Measurements from ENCODE around the gene POLDIP3.

POLDIP3 gene

DNA sequence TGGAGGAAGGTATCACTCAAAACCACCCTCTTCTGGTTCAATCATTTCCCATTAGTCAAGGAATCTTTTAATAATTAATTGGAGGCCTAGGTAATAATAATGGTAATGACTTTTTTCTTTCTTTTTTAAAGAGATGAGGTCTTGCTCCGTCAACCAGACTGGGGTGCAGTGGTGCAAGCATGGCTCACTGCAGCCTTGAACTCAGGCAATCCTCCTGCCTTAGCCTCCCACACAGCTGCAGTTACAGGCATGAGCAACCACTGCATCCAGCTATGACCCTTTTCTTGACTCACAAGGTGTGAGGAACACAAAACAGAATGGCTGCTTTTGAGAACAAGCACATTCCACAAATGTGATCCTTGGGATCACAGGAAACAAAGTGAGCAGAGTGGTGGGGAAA, 3.6 kb downstream of the POLDIP3 start:
- H3K9ac ChIP-seq (ENCODE audit: low read length): no peak overlapping the region

DNA sequence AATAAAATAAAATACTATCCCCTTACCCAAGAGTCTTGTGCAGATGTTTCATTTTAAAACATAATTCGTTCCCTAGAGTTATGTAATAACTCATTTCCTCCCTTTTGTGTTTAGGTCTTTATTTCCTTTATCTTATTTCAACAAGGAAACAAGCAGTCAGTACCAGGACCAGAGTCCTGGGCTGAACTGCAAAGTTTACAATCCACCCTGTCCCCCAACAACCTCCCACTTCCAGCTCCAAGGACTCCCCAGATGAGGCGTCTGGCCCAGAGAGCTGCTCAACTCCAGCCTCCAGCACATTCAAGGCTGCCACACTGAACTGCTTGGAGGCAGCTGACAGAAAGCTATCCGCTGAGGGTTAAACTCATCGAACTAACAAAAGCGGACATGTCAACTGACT, 4.5 kb downstream of the POLDIP3 start:
- peaks cover 85% of the 10 kb centered on the region for H3K79me2 ChIP-seq (ENCODE audit: insufficient read depth, low read length)
- H3K9me3 ChIP-seq (ENCODE audit: insufficient read depth, low read length): no peaks in the 10 kb centered on the region
- peaks cover 7% of the 10 kb centered on the region for H3F3A ChIP-seq (ENCODE audit: insufficient read depth)
- H3K36me3 ChIP-seq (ENCODE audit: low read length): peaks cover 7% of the 10 kb centered on the region; the same call in 1 of the 2 replicates
- no peak overlapping the region for H3K27ac ChIP-seq (ENCODE audit: low read depth, low read length)
- no peak overlapping the region for H3K4me2 ChIP-seq (ENCODE audit: low read depth, low read length, poor library complexity, severe bottlenecking)
- no peaks in the 10 kb centered on the region for H3K27me3 ChIP-seq (ENCODE audit: low read length)
- H3K9me2 ChIP-seq (replicated peaks; ENCODE audit: insufficient read depth, low read length): no peaks in the 10 kb centered on the region
- TF ChIP-seq CTCF (IDR thresholded peaks at IDR 0.05; ENCODE audit: insufficient read depth, low read length, poor library complexity, severe bottlenecking) (no peak), EZH2phosphoT487 (conservative IDR thresholded peaks at IDR 0.05; ENCODE audit: low read length) (no peak)
- H4K20me1 ChIP-seq (ENCODE audit: low read depth, low read length): peaks cover 6% of the 10 kb centered on the region
- no peak overlapping the region for H3K4me3 ChIP-seq (ENCODE audit: insufficient read depth, low read length, poor library complexity, severe bottlenecking)
- no peak overlapping the region for H2AFZ ChIP-seq (ENCODE audit: low read depth, low read length, severe bottlenecking)
- no peak overlapping the region for H3K9ac ChIP-seq (ENCODE audit: low read length)

More for the DNA sequence above, 3.6 kb downstream of the POLDIP3 start:
- H3K36me3 ChIP-seq (ENCODE audit: low read length): peaks cover 7% of the 10 kb centered on the region; the same call in 1 of the 2 replicates
- H3F3A ChIP-seq (ENCODE audit: insufficient read depth): peaks cover 15% of the 10 kb centered on the region
- H3K27ac ChIP-seq (ENCODE audit: low read depth, low read length): no peak overlapping the region
- TF ChIP-seq EZH2phosphoT487 (conservative IDR thresholded peaks at IDR 0.05; ENCODE audit: low read length) (no peak), CTCF (IDR thresholded peaks at IDR 0.05; ENCODE audit: insufficient read depth, low read length, poor library complexity, severe bottlenecking) (no peak)
- peaks cover 76% of the 10 kb centered on the region for H3K79me2 ChIP-seq (ENCODE audit: insufficient read depth, low read length)
- H3K9me2 ChIP-seq (replicated peaks; ENCODE audit: insufficient read depth, low read length): no peaks in the 10 kb centered on the region
- H4K20me1 ChIP-seq (ENCODE audit: low read depth, low read length): peaks cover 6% of the 10 kb centered on the region
- no peak overlapping the region for H3K4me2 ChIP-seq (ENCODE audit: low read depth, low read length, poor library complexity, severe bottlenecking)
- no peaks in the 10 kb centered on the region for H3K9me3 ChIP-seq (ENCODE audit: insufficient read depth, low read length)
- H3K27me3 ChIP-seq (ENCODE audit: low read length): no peaks in the 10 kb centered on the region
- H3K4me3 ChIP-seq (ENCODE audit: insufficient read depth, low read length, poor library complexity, severe bottlenecking): no peak overlapping the region
- no peak overlapping the region for H2AFZ ChIP-seq (ENCODE audit: low read depth, low read length, severe bottlenecking)

DNA sequence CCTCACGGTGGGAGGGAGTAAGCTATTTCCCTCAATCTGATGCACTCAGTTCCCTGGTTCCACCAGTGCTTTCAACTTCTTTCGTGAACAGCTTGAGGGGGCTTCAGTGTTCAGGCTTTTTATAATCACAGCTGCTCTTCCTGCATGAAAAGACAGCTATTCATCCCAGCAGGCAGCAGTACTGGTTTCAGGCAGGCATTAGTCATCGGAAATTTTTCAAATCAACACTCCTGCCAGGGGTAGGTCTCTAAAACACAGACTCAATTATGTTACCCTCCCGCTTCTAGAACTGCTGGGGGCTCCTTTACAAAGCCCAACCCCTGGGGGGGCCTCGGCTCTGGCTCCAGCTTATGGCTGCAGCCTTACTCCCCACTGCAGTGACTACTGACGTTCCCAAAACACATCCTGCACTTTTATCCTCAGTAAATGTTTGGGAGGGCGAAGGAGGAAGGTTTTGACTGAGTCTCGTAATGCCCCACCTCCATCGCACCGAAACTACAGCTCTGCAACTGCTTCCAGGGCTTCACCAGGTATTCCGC, 5.8 kb downstream of the POLDIP3 start:
- Histone ChIP-seq H3K27me3 (ENCODE audit: low read length) (no peaks in the 10 kb centered on the region), H3K36me3 (ENCODE audit: low read length) (peaks cover 7% of the 10 kb centered on the region; the same call in 1 of the 2 replicates), H3K4me3 (ENCODE audit: insufficient read depth, low read length, poor library complexity, severe bottlenecking) (no peak overlapping the region), H3K27ac (ENCODE audit: low read depth, low read length) (no peak overlapping the region), H3K79me2 (ENCODE audit: insufficient read depth, low read length) (peaks cover 94% of the 10 kb centered on the region), H3K9me2 (replicated peaks; ENCODE audit: insufficient read depth, low read length) (no peaks in the 10 kb centered on the region), H3K4me2 (ENCODE audit: low read depth, low read length, poor library complexity, severe bottlenecking) (no peak overlapping the region), H4K20me1 (ENCODE audit: low read depth, low read length) (peaks cover 6% of the 10 kb centered on the region), H3F3A (ENCODE audit: insufficient read depth) (0 out of 2 replicates have a peak, but pooled peaks cover 3% of the 10 kb centered on the region), H3K9me3 (ENCODE audit: insufficient read depth, low read length) (no peaks in the 10 kb centered on the region), H3K9ac (ENCODE audit: low read length) (no peak overlapping the region), H2AFZ (ENCODE audit: low read depth, low read length, severe bottlenecking) (no peak overlapping the region)
- TF ChIP-seq CTCF (IDR thresholded peaks at IDR 0.05; ENCODE audit: insufficient read depth, low read length, poor library complexity, severe bottlenecking) (no peak), EZH2phosphoT487 (conservative IDR thresholded peaks at IDR 0.05; ENCODE audit: low read length) (no peak)

Data from SU-DHL-6 (cell line).